Measurements from ENCODE around the gene PARD3. TPM values are rescaled to one million over a fixed set of nuclear protein-coding genes. Genes with fewer than 3 reads are reported as not detected.

The PARD3 gene
- total and polyA plus RNA-seq, 10 of the 15 experiments (the other 5 are each of a cell fraction or from before 2014, with no cell fraction given) = 2.6 to 43.1 (median 13.9) TPM

GRCh38 chr10:34169131-34169530 lies 646.0 kb downstream of the PARD3 start:
- ATAC-seq = no peak
- Histone ChIP-seq H4K20me1 (ENCODE audit: control insufficient read depth, insufficient read depth) (no peaks in the 10 kb centered on the region), H3K4me3 (no peak overlapping the region), H3K27ac (ENCODE audit: control insufficient read depth, insufficient read depth) (no peak overlapping the region), H3K9ac (ENCODE audit: control insufficient read depth, insufficient read depth, low read length) (no peak overlapping the region), H3K4me1 (ENCODE audit: control insufficient read depth, insufficient read depth, low read length) (no peaks in the 10 kb centered on the region), H3K4me2 (ENCODE audit: control insufficient read depth, insufficient read depth) (no peak overlapping the region), H2AFZ (ENCODE audit: control insufficient read depth, low read depth, low read length) (no peak overlapping the region), H3K36me3 (ENCODE audit: control insufficient read depth in 2 of 2, insufficient read depth in 2 of 2, low read length in 1 of 2) (no peaks in the 10 kb centered on the region), H3K27me3 (replicated peaks in 1 of 2; ENCODE audit: control insufficient read depth in 2 of 2, insufficient read depth in 2 of 2, low read length in 1 of 2) (no peaks in the 10 kb centered on the region), H3K9me3 (replicated peaks; ENCODE audit: control insufficient read depth, insufficient read depth, low read length) (no peaks in the 10 kb centered on the region), H3K79me2 (ENCODE audit: control insufficient read depth, insufficient read depth, low read length) (no peaks in the 10 kb centered on the region)
- no TSS peak for BruUV-seq (replicated peaks)
- SMC1A ChIA-PET (ENCODE audit: uncharacterized antibody, unreplicated experiment) = interaction anchor here (1.1 to 1.3 kb wide), 4 partner anchors 10 to 21 kb away, joined by 4 to 5 read pairs (median 4); no protein-coding TSS in a partner anchor
- DNase-seq (ENCODE audit: low read depth, low spot score) = no peak
- 1% methylated on average over 3 of the region's 3 CpGs for WGBS (ENCODE audit: insufficient coverage, insufficient replicate concordance, low lambda C conversion rate, missing lambda C conversion rate)
- in situ Hi-C loops (cut with MboI) = no loop called here
- intact Hi-C loops (cut with micrococcal nuclease; ENCODE audit: unreplicated experiment) = no loop called here
- RAD21 ChIA-PET (ENCODE audit: unreplicated experiment) = interaction anchor here (1.9 kb wide), 1 partner anchor 28 kb away, joined by 6 read pairs; no protein-coding TSS in a partner anchor
- TF ChIP-seq, protein P1, sequence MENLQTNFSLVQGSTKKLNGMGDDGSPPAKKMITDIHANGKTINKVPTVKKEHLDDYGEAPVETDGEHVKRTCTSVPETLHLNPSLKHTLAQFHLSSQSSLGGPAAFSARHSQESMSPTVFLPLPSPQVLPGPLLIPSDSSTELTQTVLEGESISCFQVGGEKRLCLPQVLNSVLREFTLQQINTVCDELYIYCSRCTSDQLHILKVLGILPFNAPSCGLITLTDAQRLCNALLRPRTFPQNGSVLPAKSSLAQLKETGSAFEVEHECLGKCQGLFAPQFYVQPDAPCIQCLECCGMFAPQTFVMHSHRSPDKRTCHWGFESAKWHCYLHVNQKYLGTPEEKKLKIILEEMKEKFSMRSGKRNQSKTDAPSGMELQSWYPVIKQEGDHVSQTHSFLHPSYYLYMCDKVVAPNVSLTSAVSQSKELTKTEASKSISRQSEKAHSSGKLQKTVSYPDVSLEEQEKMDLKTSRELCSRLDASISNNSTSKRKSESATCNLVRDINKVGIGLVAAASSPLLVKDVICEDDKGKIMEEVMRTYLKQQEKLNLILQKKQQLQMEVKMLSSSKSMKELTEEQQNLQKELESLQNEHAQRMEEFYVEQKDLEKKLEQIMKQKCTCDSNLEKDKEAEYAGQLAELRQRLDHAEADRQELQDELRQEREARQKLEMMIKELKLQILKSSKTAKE (IDR thresholded peaks at IDR 0.05; ENCODE audit: low read depth, poor library complexity, severe bottlenecking) = no peak
- TF ChIP-seq TCF12 (IDR thresholded peaks at IDR 0.05; ENCODE audit: low read depth, low read length) (no peak), MTA3 (IDR thresholded peaks at IDR 0.05; ENCODE audit: borderline replicate concordance, low read length) (no peak), RBBP5 (conservative IDR thresholded peaks at IDR 0.05) (no peak), POLR2AphosphoS2 (IDR thresholded peaks at IDR 0.05; ENCODE audit: low read depth, low read length) (no peak)
- TF ChIP-seq, protein P2, sequence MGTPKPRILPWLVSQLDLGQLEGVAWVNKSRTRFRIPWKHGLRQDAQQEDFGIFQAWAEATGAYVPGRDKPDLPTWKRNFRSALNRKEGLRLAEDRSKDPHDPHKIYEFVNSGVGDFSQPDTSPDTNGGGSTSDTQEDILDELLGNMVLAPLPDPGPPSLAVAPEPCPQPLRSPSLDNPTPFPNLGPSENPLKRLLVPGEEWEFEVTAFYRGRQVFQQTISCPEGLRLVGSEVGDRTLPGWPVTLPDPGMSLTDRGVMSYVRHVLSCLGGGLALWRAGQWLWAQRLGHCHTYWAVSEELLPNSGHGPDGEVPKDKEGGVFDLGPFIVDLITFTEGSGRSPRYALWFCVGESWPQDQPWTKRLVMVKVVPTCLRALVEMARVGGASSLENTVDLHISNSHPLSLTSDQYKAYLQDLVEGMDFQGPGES (IDR thresholded peaks at IDR 0.05) = no peak
- POLR2A ChIA-PET = interaction anchor here (0.6 to 1.0 kb wide), 2 partner anchors 103 to 438 kb away, joined by 3 to 9 read pairs; no protein-coding TSS in a partner anchor
- no peak for FAIRE-seq
- CTCF ChIA-PET = interaction anchor here (0.6 kb wide), 1 partner anchor 64 kb away, joined by 3 read pairs; no protein-coding TSS in a partner anchor

Measured in GM12878 (cell line).